Measurements from ENCODE around the gene THBS3.

The THBS3 gene

DNA sequence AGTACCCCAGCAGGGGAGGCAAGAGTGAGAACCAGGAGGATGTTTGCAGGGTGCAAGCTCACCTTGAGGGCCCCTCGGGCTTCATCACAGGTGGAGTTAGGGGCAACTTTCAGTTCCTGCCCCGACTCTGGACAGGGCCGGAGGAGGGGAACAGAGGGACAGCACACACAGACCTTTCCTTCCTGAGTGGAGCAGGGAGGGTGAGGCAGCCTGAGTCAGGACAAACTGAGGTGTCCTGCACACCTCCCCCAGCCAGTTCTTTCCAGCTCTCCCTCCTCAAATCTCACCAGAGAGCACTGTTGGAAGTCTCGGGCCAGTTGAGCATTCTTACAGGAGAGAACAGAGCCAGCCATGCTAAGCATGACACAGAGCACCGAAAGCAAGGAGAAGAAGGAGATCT lies 46.1 kb upstream of the THBS3 start:
- Histone ChIP-seq H3K27ac (ENCODE audit: low read depth, low read length) (no peak overlapping the region), H3K79me2 (ENCODE audit: control insufficient read depth, insufficient read depth, low read length) (no peaks in the 10 kb centered on the region), H2BK5ac (ENCODE audit: low read length) (no peak overlapping the region), H3K79me1 (ENCODE audit: low read length) (peaks cover 4% of the 10 kb centered on the region), H4K5ac (ENCODE audit: low read length) (no peak overlapping the region), H3K4me1 (ENCODE audit: control insufficient read depth, low read depth, low read length) (peaks cover 8% of the 10 kb centered on the region), H2AK5ac (ENCODE audit: low read length) (peak overlapping the region; percentile 6), H3K23ac (ENCODE audit: low read length) (peak overlapping the region; percentile 31), H4K8ac (ENCODE audit: low read depth, low read length) (no peak overlapping the region), H3K4me2 (ENCODE audit: low read length) (peak overlapping the region; percentile 14), H3K27me3 (ENCODE audit: insufficient read depth, low read length, poor library complexity) (no peaks in the 10 kb centered on the region), H3K18ac (ENCODE audit: low read length) (no peak overlapping the region), H3K4me3 (ENCODE audit: low read length) (no peak overlapping the region), H2BK120ac (ENCODE audit: low read depth, low read length) (no peak overlapping the region), H3K56ac (ENCODE audit: low read length) (peak overlapping the region; percentile 59), H3K4ac (ENCODE audit: low read depth, low read length) (no peak overlapping the region), H3K36me3 (ENCODE audit: control insufficient read depth, insufficient read depth, low read length) (peaks cover 3% of the 10 kb centered on the region), H3K9ac (ENCODE audit: low read length) (peak overlapping the region; percentile 85), H2BK15ac (replicated peaks; ENCODE audit: low read depth) (no peak overlapping the region)
- no peak for DNase-seq
- no CpG with 5 or more reads among the region's 5 CpGs for WGBS (ENCODE audit: extremely low coverage, insufficient coverage, low lambda C conversion rate)

DNA sequence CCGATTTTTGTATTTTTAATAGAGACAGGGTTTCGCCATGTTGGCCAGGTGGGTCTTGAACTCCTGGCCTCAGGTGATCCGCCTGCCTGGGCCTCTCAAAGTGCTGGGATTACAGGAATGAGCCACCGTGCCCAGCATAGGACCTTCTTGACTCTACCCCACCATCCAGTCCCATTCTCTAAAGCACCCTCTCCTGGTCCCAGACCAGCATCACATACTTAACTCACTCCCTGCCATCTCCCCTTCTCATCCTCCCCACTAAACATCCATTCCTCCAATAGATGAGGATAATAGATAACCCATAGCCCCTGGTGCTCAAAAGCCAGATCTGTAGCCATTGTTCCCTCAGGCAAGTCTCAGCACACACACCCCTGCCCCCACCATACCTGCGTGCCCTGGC lies 45.5 kb upstream of the THBS3 start:
- H3K4me2 ChIP-seq (ENCODE audit: low read length) = peak overlapping the region; percentile 14
- DNase-seq = peak; percentile 77
- peaks cover 8% of the 10 kb centered on the region for H3K4me1 ChIP-seq (ENCODE audit: control insufficient read depth, low read depth, low read length)
- no peak overlapping the region for H2BK15ac ChIP-seq (replicated peaks; ENCODE audit: low read depth)
- H3K4me3 ChIP-seq (ENCODE audit: low read length) = no peak overlapping the region
- H4K8ac ChIP-seq (ENCODE audit: low read depth, low read length) = no peak overlapping the region
- peaks cover 3% of the 10 kb centered on the region for H3K36me3 ChIP-seq (ENCODE audit: control insufficient read depth, insufficient read depth, low read length)
- no peak overlapping the region for H3K27ac ChIP-seq (ENCODE audit: low read depth, low read length)
- WGBS (ENCODE audit: extremely low coverage, insufficient coverage, low lambda C conversion rate) = no CpG with 5 or more reads among the region's 5 CpGs
- no peak overlapping the region for H3K4ac ChIP-seq (ENCODE audit: low read depth, low read length)
- no peaks in the 10 kb centered on the region for H3K27me3 ChIP-seq (ENCODE audit: insufficient read depth, low read length, poor library complexity)
- H3K56ac ChIP-seq (ENCODE audit: low read length) = peak overlapping the region; percentile 59
- no peak overlapping the region for H2BK5ac ChIP-seq (ENCODE audit: low read length)
- H3K79me1 ChIP-seq (ENCODE audit: low read length) = peaks cover 4% of the 10 kb centered on the region
- H3K23ac ChIP-seq (ENCODE audit: low read length) = no peak overlapping the region
- H2AK5ac ChIP-seq (ENCODE audit: low read length) = no peak overlapping the region
- H4K5ac ChIP-seq (ENCODE audit: low read length) = no peak overlapping the region
- no peak overlapping the region for H3K9ac ChIP-seq (ENCODE audit: low read length)
- no peak overlapping the region for H2BK120ac ChIP-seq (ENCODE audit: low read depth, low read length)
- H3K18ac ChIP-seq (ENCODE audit: low read length) = no peak overlapping the region
- no peaks in the 10 kb centered on the region for H3K79me2 ChIP-seq (ENCODE audit: control insufficient read depth, insufficient read depth, low read length)

DNA sequence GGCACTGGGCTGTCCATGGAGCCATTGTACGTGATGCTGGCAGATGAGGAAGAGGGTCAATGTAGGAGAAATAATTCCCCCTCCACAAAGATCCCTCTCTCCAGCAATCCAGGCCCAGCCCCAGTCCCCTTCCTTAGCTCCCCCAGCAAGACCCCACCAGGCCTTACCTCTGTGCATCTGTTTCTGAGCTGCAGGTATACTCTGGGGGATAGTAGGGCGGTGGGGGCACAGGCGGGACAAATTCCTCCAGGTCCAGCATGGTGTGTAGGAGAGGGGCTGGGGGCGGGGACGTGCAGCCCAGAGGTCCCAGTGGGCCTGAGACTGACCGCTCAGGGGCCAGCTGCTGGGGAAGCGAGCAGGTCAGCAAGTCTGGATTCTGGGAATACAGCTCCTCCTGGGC lies 43.9 kb upstream of the THBS3 start:
- H3K36me3 ChIP-seq (ENCODE audit: control insufficient read depth, insufficient read depth, low read length) = no peaks in the 10 kb centered on the region
- H3K27ac ChIP-seq (ENCODE audit: low read depth, low read length) = no peak overlapping the region
- no peak overlapping the region for H3K18ac ChIP-seq (ENCODE audit: low read length)
- no peaks in the 10 kb centered on the region for H3K27me3 ChIP-seq (ENCODE audit: insufficient read depth, low read length, poor library complexity)
- no peak overlapping the region for H2BK120ac ChIP-seq (ENCODE audit: low read depth, low read length)
- no peaks in the 10 kb centered on the region for H3K79me2 ChIP-seq (ENCODE audit: control insufficient read depth, insufficient read depth, low read length)
- no peak overlapping the region for H2AK5ac ChIP-seq (ENCODE audit: low read length)
- no peak overlapping the region for H3K4ac ChIP-seq (ENCODE audit: low read depth, low read length)
- no CpG with 5 or more reads among the region's 7 CpGs for WGBS (ENCODE audit: extremely low coverage, insufficient coverage, low lambda C conversion rate)
- no peak overlapping the region for H4K8ac ChIP-seq (ENCODE audit: low read depth, low read length)
- no peak overlapping the region for H2BK15ac ChIP-seq (replicated peaks; ENCODE audit: low read depth)
- no peak overlapping the region for H4K5ac ChIP-seq (ENCODE audit: low read length)
- no peak overlapping the region for H3K4me2 ChIP-seq (ENCODE audit: low read length)
- no peak overlapping the region for H3K9ac ChIP-seq (ENCODE audit: low read length)
- H3K23ac ChIP-seq (ENCODE audit: low read length) = no peak overlapping the region
- peaks cover 4% of the 10 kb centered on the region for H3K79me1 ChIP-seq (ENCODE audit: low read length)
- DNase-seq = no peak
- H2BK5ac ChIP-seq (ENCODE audit: low read length) = no peak overlapping the region
- H3K56ac ChIP-seq (ENCODE audit: low read length) = peak overlapping the region; percentile 42
- H3K4me1 ChIP-seq (ENCODE audit: control insufficient read depth, low read depth, low read length) = peaks cover 8% of the 10 kb centered on the region
- no peak overlapping the region for H3K4me3 ChIP-seq (ENCODE audit: low read length)

DNA sequence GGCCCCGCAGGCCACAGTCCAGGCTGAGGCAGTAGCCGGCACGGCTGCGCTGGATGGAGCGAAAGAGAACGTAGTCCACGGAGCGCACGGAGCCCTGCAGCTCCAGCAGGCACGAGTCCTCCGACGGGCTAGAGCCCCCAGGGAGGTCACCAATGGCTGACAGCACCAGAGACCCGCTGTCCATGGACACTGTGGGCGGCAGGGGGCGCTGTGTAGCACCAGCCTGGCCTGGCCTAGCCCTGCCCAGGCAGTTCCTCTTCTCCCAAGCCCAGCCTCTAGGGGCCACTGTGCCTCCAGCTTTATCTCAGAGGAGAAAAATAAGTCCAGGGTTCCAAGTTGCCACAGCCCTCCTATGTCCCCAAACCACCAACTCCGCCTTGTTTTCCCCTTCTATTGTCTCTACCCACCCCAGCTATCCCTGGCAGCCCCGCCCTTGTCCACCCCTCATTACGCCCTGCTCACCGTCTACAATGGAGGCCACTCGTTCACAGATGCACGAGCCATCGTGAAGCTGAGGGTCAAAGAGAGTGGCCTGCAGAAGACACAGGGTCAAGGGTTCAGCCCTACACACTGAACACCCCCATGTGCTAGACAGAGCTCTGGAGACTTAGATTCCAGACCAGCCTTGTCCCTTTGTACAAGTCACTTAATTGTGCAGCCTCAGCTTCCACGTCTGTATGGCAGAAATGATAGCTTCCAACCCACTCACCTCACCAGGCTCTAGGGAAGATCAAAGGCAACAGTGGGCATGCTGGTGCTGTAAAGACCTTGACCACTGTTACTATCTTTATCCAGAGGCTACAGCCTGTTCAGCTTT lies 43.1 kb upstream of the THBS3 start:
- peak overlapping the region; percentile 10 for H3K4ac ChIP-seq (ENCODE audit: low read depth, low read length)
- peak overlapping the region; percentile 74 for H3K4me2 ChIP-seq (ENCODE audit: low read length)
- H3K4me1 ChIP-seq (ENCODE audit: control insufficient read depth, low read depth, low read length) = peaks cover 8% of the 10 kb centered on the region
- WGBS (ENCODE audit: extremely low coverage, insufficient coverage, low lambda C conversion rate) = no CpG with 5 or more reads among the region's 23 CpGs
- H3K4me3 ChIP-seq (ENCODE audit: low read length) = peak overlapping the region; percentile 52
- no peak overlapping the region for H2BK120ac ChIP-seq (ENCODE audit: low read depth, low read length)
- no peaks in the 10 kb centered on the region for H3K27me3 ChIP-seq (ENCODE audit: insufficient read depth, low read length, poor library complexity)
- H3K23ac ChIP-seq (ENCODE audit: low read length) = no peak overlapping the region
- peak overlapping the region; percentile 83 for H3K9ac ChIP-seq (ENCODE audit: low read length)
- no peak overlapping the region for H4K8ac ChIP-seq (ENCODE audit: low read depth, low read length)
- no peaks in the 10 kb centered on the region for H3K79me2 ChIP-seq (ENCODE audit: control insufficient read depth, insufficient read depth, low read length)
- H3K56ac ChIP-seq (ENCODE audit: low read length) = peak overlapping the region; percentile 92
- H3K79me1 ChIP-seq (ENCODE audit: low read length) = peaks cover 4% of the 10 kb centered on the region
- H2BK5ac ChIP-seq (ENCODE audit: low read length) = no peak overlapping the region
- H3K36me3 ChIP-seq (ENCODE audit: control insufficient read depth, insufficient read depth, low read length) = no peaks in the 10 kb centered on the region
- no peak overlapping the region for H3K27ac ChIP-seq (ENCODE audit: low read depth, low read length)
- H2AK5ac ChIP-seq (ENCODE audit: low read length) = no peak overlapping the region
- H4K5ac ChIP-seq (ENCODE audit: low read length) = no peak overlapping the region
- H3K18ac ChIP-seq (ENCODE audit: low read length) = peak overlapping the region; percentile 20
- DNase-seq = peak; percentile 96
- no peak overlapping the region for H2BK15ac ChIP-seq (replicated peaks; ENCODE audit: low read depth)

DNA sequence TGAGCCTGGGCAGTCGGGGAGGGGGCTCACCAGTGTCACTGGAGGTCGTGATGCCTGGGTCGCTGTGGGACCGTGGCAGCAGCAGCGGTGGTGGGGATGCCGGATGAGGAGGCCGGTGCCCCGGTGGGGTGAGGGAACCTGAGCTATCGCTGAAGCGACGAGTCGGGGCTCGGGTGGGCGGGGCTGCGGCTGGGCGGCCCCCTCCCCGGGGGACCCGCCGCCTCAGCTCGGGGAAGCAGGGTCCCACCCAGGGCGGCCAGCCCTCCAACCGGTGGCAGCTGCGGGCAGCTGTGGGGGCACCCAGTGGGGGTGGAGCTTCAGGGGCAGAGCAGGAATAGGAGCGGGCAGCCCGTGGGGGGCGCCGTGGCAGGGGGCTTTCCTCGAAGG lies 42.5 kb upstream of the THBS3 start:
- H3K4ac ChIP-seq (ENCODE audit: low read depth, low read length) = peak overlapping the region; percentile 10
- no peak overlapping the region for H2BK15ac ChIP-seq (replicated peaks; ENCODE audit: low read depth)
- DNase-seq = no peak

More for the DNA sequence above, 42.5 kb upstream of the THBS3 start:
- no peak overlapping the region for H4K5ac ChIP-seq (ENCODE audit: low read length)
- H2BK5ac ChIP-seq (ENCODE audit: low read length) = no peak overlapping the region
- no peaks in the 10 kb centered on the region for H3K79me2 ChIP-seq (ENCODE audit: control insufficient read depth, insufficient read depth, low read length)
- peak overlapping the region; percentile 74 for H3K4me2 ChIP-seq (ENCODE audit: low read length)
- H3K27ac ChIP-seq (ENCODE audit: low read depth, low read length) = no peak overlapping the region
- WGBS (ENCODE audit: extremely low coverage, insufficient coverage, low lambda C conversion rate) = no CpG with 5 or more reads among the region's 28 CpGs
- H3K23ac ChIP-seq (ENCODE audit: low read length) = peak overlapping the region; percentile 92
- peaks cover 4% of the 10 kb centered on the region for H3K79me1 ChIP-seq (ENCODE audit: low read length)
- peak overlapping the region; percentile 20 for H3K18ac ChIP-seq (ENCODE audit: low read length)
- peak overlapping the region; percentile 52 for H3K4me3 ChIP-seq (ENCODE audit: low read length)
- H3K56ac ChIP-seq (ENCODE audit: low read length) = peak overlapping the region; percentile 92
- H4K8ac ChIP-seq (ENCODE audit: low read depth, low read length) = no peak overlapping the region
- H3K4me1 ChIP-seq (ENCODE audit: control insufficient read depth, low read depth, low read length) = peaks cover 8% of the 10 kb centered on the region
- H3K36me3 ChIP-seq (ENCODE audit: control insufficient read depth, insufficient read depth, low read length) = no peaks in the 10 kb centered on the region
- H2BK120ac ChIP-seq (ENCODE audit: low read depth, low read length) = no peak overlapping the region
- peak overlapping the region; percentile 83 for H3K9ac ChIP-seq (ENCODE audit: low read length)
- no peaks in the 10 kb centered on the region for H3K27me3 ChIP-seq (ENCODE audit: insufficient read depth, low read length, poor library complexity)
- peak overlapping the region; percentile 58 for H2AK5ac ChIP-seq (ENCODE audit: low read length)

All from mesendoderm (in vitro differentiated cells).